OCI-LY7 (cell line): ENCODE measurements around the gene PEX10. TPM values are rescaled to one million over a fixed set of nuclear protein-coding genes. Genes with fewer than 3 reads are reported as not detected.

Source experiments
- BruUV-seq: library from RNA; stranded (reverse); fragments of 400-500 nt; replicated peaks from 2 replicates; lab custom pipeline; 2021; lab: Mats Ljungman, UMichigan
- CTCF ChIA-PET: fragments of 300-600 bp; sonication (Branson Sonifier 250); formaldehyde crosslinking; loops from one replicate; lab custom pipeline; 2022; ENCODE audit warnings: antibody characterized with exemption; ENCODE audit not compliant: unreplicated experiment; lab: Charles Lee
- POLR2A ChIA-PET: fragments of 300-600 bp; sonication (Branson Sonifier 250); formaldehyde crosslinking; loops from one replicate; lab custom pipeline; 2022; ENCODE audit warnings: antibody characterized with exemption; lab: Charles Lee
- DNase-seq: peaks from one replicate; pipeline ENCODE4 v3.0.0-alpha.2; 2015; ENCODE audit warnings: low spot score
- H2AFZ ChIP-seq: fragments of 200-600 bp; sonication (generic), shearing (Covaris generic); 2 replicates; pipeline ENCODE4 v1.6.1; 2014; ENCODE audit warnings: mild to moderate bottlenecking, antibody characterized with exemption, low read length, moderate library complexity
- H3K27ac ChIP-seq: fragments of 200-600 bp; sonication (generic); 2 replicates; pipeline ENCODE4 v1.5.1; 2014; ENCODE audit warnings: mixed run types, low read depth, mild to moderate bottlenecking, moderate library complexity, low read length, inconsistent platforms; ENCODE audit not compliant: poor library complexity, severe bottlenecking
- H3K36me3 ChIP-seq: fragments of 200-600 bp; sonication (generic); 2 replicates; pipeline ENCODE4 v1.6.1; 2014; ENCODE audit warnings: mild to moderate bottlenecking, antibody characterized with exemption, low read length, moderate library complexity, mixed read lengths; ENCODE audit not compliant: insufficient read depth
- H3K4me1 ChIP-seq: fragments of 200-600 bp; sonication (generic); 2 replicates; pipeline ENCODE4 v1.5.1; 2014; ENCODE audit warnings: mild to moderate bottlenecking, low read length; ENCODE audit not compliant: insufficient read depth, poor library complexity, severe bottlenecking
- H3K4me2 ChIP-seq: fragments of 200-600 bp; sonication (generic); 2 replicates; pipeline ENCODE4 v1.6.1; 2014; ENCODE audit warnings: mild to moderate bottlenecking, low read length
- H3K4me3 ChIP-seq: fragments of 200-600 bp; sonication (generic); 2 replicates; pipeline ENCODE4 v1.5.1; 2014; ENCODE audit warnings: mild to moderate bottlenecking, low read depth, low read length; ENCODE audit not compliant: poor library complexity, severe bottlenecking
- H3K79me2 ChIP-seq: fragments of 200-600 bp; sonication (generic); 2 replicates; pipeline ENCODE4 v1.6.1; 2016; ENCODE audit warnings: low read depth, mild to moderate bottlenecking, low read length, moderate library complexity, mixed read lengths; ENCODE audit not compliant: insufficient read depth
- H3K9me2 ChIP-seq: fragments of 200-600 bp; sonication (generic); 2 replicates; pipeline ENCODE4 v1.6.1; 2016; ENCODE audit warnings: mild to moderate bottlenecking, low read length, mixed read lengths; ENCODE audit not compliant: insufficient read depth
- H3K9me3 ChIP-seq: fragments of 200-600 bp; sonication (generic); 2 replicates; pipeline ENCODE4 v1.6.1; 2014; ENCODE audit warnings: mild to moderate bottlenecking, mixed run types, low read length, mixed read lengths
- H4K20me1 ChIP-seq: fragments of 200-600 bp; sonication (generic); 2 replicates; pipeline ENCODE4 v1.6.1; 2014; ENCODE audit warnings: mild to moderate bottlenecking, antibody characterized with exemption, low read length, moderate library complexity, mixed read lengths; ENCODE audit not compliant: insufficient read depth
- CTCF ChIP-seq: fragments of 200-600 bp; sonication (generic); conservative IDR thresholded peaks from 2 replicates; pipeline ENCODE4 v1.5.1; 2014; ENCODE audit warnings: mild to moderate bottlenecking, antibody characterized with exemption, low read length, moderate library complexity, mixed read lengths
- EZH2phosphoT487 ChIP-seq: fragments of 200-600 bp; sonication (generic); IDR thresholded peaks from 2 replicates; pipeline ENCODE4 v1.6.1; 2018; ENCODE audit warnings: low read depth, borderline replicate concordance, mild to moderate bottlenecking, mixed run types, antibody characterized with exemption, low read length, moderate library complexity, mixed read lengths
- intact Hi-C: fragments of 100-400 bp; cut with micrococcal nuclease; formaldehyde crosslinking; loops from one replicate; pipeline ENCODE4 v1.10.0; 2022; ENCODE audit not compliant: unreplicated experiment
- total RNA-seq, 2 experiments: library from RNA; depleted of rRNA in 1 of 2; stranded (reverse); fragments of >200 nt in 1 of 2; shearing (Covaris generic) in 1 of 2; gene quantifications; 2 replicates each; pipeline ENCODE4 v1.2.3, GENCODE V29; 2014 to 2022

Gene PEX10
- total RNA-seq, 2 experiments from 2014 or later, result 23.3 to 24.5 TPM

GRCh38 chr1:2447276-2448097, 35.1 kb upstream of the PEX10 start:
- Histone ChIP-seq H3K4me1 (no peaks in the 10 kb centered on the region), H3K27ac (no peak overlapping the region), H3K9me2 (no peaks in the 10 kb centered on the region), H4K20me1 (no peaks in the 10 kb centered on the region), H3K9me3 (no peaks in the 10 kb centered on the region), H3K36me3 (no peaks in the 10 kb centered on the region), H3K79me2 (no peaks in the 10 kb centered on the region), H3K4me3 (no peak overlapping the region), H2AFZ (no peak overlapping the region), H3K4me2 (no peak overlapping the region)
- DNase-seq, result no peak
- no peak for TF ChIP-seq CTCF
- ChIA-PET CTCF (no interaction called here), POLR2A (no interaction called here)
- intact Hi-C loops, result no loop called here
- no TSS peak for BruUV-seq

GRCh38 chr1:2446861-2447260, 34.5 kb upstream of the PEX10 start:
- ChIA-PET CTCF (interaction anchor here (0.6 kb wide), 1 partner anchor 34 kb away, joined by 7 read pairs; no protein-coding TSS in a partner anchor), POLR2A (no interaction called here)
- TF ChIP-seq EZH2phosphoT487 (no peak), CTCF (no peak)
- no peaks in the 10 kb centered on the region for H3K9me3 ChIP-seq
- H3K4me3 ChIP-seq, result no peak overlapping the region
- BruUV-seq, result no TSS peak
- no peaks in the 10 kb centered on the region for H3K4me1 ChIP-seq
- no peaks in the 10 kb centered on the region for H3K79me2 ChIP-seq
- H3K9me2 ChIP-seq, result no peaks in the 10 kb centered on the region
- intact Hi-C loops, result no loop called here
- H4K20me1 ChIP-seq, result no peaks in the 10 kb centered on the region
- no peak for DNase-seq
- H3K27ac ChIP-seq, result no peak overlapping the region
- H3K4me2 ChIP-seq, result no peak overlapping the region
- H2AFZ ChIP-seq, result no peak overlapping the region
- H3K36me3 ChIP-seq, result no peaks in the 10 kb centered on the region

- Histone ChIP-seq H3K9me2 (no peaks in the 10 kb centered on the region), H3K4me2 (no peak overlapping the region), H3K4me1 (no peaks in the 10 kb centered on the region), H2AFZ (no peak overlapping the region), H3K4me3 (no peak overlapping the region), H3K36me3 (no peaks in the 10 kb centered on the region), H3K9me3 (no peaks in the 10 kb centered on the region), H3K27ac (no peak overlapping the region), H3K79me2 (no peaks in the 10 kb centered on the region), H4K20me1 (no peaks in the 10 kb centered on the region)
- ChIA-PET POLR2A (no interaction called here), CTCF (interaction anchor here (0.6 kb wide), 1 partner anchor 33 kb away, joined by 7 read pairs; no protein-coding TSS in a partner anchor)
- intact Hi-C loops, result no loop called here
- no peak for DNase-seq
- BruUV-seq, result no TSS peak
- TF ChIP-seq EZH2phosphoT487 (no peak), CTCF (no peak)
These were observed 34.0 kb upstream of the PEX10 start for GRCh38 chr1:2446394-2446793.
